Left forelimb (tissue), 1 donor: ENCODE measurements around the gene ARHGAP22.

Experiments
- DNase-seq: peaks from one replicate; pipeline ENCODE4 v3.0.0-alpha.2; 2018; ENCODE audit warnings: low spot score

ARHGAP22 gene

DNA sequence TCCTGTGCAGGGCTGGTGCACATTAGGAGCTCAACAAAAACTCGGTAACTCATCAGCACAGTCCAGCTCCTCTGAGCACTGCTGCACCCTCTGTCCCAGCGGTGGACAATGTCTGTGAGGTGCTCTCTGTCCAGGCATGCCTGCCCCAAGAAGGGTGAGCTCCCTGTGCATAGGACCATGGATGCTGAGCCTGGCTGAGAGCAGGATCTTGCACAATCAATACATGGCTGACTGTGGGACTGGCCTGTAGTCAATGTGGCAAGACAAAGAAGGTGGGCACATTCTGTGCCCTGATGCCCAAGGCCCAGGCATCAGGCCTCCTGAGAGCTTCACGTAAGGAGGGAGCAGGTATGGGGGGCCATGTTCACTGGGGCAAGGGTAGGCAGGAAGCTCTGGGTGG, 17.1 kb downstream of the ARHGAP22 start:
- DNase-seq, result no peak

DNA sequence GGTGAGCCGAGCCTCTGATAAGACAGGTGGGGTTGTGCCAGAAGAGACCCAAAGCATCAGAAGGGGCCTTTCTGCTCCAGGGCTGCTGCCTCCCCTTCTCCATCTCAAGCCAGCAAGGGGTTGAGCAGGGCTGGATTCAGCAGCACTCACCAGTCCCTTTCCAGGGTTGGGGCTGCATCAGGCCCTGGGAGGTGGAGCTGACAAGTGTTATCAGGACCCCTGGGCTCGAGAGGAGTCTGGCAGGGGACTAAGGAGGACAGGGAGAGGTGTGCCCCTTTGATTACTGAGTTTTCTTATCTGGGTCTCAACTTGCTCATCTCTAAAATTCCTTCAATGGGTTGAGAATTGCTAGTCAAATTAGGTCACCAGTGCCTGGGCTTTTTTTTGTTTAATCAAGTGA, 17.8 kb downstream of the ARHGAP22 start:
- no peak for DNase-seq

DNA sequence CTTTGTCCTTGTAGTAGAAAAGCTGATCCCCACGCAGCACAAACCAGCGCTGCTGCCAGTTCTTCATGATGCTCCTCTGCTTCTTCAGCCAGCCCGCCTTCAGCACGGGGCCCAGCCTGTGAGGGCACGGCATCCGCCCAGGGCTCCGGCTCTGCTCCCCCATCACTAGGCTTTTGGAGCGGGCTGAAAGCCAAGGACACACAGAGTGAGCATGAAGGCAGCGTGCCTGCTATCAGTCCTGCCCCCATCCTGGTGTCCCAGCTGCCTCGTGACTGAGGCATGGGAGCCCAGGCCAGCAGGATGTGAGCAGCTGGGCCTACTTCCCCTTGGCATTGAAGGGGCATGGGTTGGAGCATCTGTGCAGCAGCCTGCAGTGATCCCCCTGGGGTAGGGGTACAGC, 21.9 kb downstream of the ARHGAP22 start:
- DNase-seq, result no peak

DNA sequence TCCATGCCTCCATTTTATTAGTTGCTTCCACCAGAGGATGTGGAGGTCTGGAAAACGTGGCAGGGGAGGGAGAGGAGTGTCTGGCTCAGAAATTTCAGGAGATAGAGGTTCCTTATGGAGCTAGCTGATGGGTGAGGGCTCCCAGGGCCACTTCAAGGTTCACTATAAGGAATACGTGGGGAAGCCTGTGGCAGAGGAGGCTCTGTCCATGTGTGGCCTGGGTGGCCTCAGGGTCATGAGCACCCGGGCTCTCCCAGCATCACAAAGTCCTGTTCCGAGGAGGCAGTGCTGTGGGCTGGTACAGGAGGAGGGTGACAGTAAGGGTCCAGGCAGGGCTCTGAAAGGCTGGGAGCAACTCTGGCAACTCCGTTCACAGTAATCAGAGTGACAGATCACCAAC, 24.6 kb downstream of the ARHGAP22 start:
- no peak for DNase-seq

DNA sequence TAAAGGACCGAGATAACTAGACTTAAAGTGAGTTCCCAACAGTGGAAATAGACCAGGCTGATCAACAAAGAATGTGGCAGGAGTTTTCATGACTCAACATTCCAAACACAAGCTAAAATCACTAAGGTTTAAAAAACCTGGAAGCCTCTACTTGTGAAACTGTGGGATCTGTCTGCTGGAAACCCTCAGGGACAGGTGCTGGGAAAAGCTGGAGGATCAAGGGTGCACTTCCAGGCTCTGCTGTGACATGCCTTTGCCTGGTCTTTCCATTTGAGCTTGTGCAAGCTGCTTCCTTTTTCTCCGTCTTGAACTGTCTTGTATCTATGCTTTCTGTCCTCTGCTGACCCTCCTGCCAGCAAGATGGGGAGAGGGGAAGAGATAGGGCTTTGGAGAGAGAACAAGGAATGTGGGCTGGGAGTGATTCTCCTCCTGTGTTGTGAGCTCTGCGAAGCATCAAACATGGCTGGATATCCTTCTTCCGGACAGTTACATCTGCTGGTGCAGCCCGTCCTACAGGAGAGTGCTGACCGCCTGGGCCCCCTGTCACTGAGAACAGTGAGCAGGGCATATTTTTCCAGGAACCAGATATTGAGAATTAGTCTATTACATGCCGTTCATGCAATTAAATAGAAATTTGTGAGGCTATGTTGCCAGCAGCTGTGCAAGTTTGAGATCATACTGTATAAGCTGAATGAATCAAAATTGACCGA, 25.5 kb downstream of the ARHGAP22 start:
- DNase-seq, result no peak

DNA sequence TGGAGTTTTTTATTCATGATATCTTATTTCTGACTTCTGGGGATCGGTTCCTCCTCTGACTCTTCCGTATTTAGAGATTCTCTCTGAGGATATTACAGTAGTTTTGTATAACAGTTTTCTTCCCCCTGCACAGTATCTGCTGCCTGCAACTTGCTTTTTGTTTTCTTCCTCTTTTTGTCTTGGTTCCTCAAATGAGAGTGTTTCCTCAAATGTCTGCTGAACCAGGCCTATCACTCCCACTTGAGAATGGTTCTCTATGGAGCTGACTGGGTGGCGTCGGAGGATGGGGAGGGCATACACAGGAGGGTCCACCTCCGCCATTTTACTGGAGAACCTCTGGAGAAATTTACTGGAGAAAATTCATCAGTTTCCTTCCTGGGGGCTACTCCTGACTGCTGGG, 27.7 kb downstream of the ARHGAP22 start:
- DNase-seq, result no peak

DNA sequence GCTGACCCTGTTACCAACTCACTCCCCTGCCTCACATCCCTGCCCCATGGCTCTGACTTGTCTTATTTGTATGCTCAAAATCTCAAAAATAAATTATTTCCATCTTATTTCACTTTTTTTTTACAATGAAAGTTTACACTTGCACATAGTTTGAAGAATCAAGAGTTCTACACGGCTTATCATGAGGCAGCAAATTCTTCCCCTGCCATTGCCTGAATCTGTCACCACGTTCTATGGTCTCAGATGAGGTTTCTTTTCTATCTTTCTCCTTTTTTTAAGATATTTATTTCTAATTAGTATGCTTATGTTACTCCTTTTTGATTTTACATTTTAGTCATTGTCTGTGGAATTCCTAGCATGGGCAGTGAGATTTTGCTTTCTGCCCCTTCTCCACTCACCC, 28.4 kb downstream of the ARHGAP22 start:
- no peak for DNase-seq

DNA sequence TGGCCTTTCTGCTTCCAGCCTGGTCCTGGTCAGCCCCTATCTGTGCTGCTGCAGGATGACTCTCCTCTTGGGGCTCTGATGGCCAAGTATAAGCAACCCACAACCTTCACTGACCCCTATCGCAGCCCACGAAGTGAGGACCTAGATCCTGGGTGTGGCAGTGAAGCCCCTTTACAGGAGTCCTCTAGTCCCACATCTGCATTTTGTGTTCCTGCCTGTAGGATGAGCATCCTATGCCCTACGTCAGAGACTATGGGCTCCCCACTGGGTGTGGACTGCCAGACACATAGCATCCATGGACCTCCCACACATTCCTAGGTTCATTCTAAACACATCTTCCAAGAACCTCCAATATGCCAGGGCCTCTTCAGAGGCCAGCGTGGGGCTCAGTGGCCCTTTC, 29.0 kb downstream of the ARHGAP22 start:
- no peak for DNase-seq

DNA sequence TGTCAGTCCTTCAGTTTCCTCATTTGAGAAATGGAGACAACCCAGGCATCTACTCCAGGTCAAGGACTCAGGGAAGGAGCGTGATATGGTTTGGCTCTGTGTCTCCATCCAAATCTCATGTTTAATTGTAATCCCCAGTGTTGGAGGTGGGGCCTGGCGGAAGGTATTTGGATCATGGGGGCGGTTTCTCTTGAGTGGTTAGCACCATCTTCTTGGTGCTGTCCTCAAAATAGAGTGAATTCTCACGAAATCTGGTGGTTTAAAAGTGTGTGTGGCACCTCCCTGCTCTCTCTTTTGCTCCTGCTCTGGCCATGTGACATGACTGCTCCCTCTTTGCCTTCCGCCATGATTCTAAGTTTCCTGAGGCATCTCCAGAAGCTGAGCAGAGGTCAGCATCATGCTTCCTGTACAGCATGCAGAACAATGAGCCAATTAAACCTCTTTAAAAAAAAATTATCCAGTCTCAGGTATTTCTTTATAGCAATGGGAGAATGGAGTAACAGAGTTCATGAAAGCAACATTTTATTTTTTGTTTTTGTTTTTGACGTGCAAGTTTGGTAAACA, 30.0 kb downstream of the ARHGAP22 start:
- DNase-seq, result no peak

DNA sequence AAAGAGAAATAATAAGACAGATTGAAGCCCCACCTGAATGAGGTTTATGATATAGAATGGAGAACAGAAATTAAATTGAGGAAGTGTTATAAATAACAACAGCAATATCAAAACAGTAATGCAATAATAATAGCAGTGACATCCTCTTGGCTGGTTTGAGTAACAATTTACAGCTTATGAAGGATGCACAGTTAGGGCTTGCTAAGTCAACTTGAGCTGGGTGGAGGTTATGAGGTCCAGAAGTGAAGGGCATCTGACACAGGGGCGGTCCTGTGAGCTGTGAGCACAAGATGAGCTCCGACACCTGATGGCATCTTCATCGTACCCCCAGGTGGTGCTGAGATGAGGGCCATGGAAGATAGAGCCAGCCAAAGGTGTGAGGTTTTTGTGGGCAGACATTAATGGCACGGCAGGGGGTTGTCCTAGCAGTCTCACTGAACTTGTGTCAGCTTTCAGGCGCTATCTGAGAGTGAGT, 30.5 kb downstream of the ARHGAP22 start:
- DNase-seq, result no peak

DNA sequence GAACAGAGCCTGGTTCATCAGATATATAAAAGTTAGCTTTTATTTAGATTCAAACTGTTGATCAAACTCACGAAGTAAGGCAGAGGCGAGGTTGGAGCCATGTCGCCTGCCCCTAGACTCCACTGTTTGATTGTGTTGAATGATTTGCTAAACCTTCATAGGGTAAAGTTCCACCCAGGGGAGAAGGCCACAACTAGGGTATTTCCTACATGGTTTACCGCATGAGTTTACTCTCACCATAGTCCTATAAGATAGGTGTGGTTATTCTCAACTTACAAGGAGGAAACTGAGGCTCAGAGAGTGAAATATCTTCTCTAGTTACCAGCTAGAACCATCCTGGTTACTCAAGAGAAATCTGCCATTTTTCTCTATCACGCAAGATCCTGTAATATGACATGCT, 31.8 kb downstream of the ARHGAP22 start:
- no peak for DNase-seq

DNA sequence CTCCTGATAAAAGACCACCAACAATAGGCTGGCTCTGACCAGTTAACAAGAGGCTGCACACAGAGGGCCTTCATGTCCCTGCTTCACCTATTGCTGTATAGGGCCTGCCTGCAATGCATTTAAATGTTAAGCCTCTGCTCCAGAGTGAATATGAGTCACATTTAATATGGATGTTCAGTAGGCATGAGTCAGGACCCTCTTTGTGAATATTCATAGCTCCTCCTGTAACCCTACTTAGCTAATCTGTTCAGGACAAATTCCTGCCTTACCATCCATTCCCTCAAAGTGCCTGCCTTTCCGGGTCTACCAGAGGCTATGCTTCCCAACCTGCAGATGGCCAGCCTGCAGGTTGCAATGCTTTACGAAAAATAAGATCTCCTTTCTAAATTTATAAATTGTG, 32.5 kb downstream of the ARHGAP22 start:
- no peak for DNase-seq

DNA sequence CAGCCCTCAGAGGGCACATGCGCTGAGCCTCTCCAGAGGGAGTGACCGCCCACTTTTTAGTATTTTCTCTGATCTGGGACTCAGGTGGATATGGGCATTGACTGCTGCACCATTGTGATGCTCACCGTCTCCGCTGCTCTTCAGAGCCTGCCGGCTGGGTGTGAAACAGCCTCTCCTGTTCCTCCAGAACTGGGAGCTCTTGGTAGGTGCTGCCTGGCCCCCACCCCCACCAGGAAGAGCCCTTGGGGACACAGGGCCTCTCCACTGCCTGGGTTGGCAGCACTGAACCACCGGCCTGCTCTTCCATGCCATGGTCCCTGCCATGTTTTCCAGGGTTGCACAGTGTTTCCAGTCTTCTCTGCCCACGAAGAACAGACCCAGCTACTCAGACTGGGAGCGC, 36.3 kb downstream of the ARHGAP22 start:
- DNase-seq, result no peak

DNA sequence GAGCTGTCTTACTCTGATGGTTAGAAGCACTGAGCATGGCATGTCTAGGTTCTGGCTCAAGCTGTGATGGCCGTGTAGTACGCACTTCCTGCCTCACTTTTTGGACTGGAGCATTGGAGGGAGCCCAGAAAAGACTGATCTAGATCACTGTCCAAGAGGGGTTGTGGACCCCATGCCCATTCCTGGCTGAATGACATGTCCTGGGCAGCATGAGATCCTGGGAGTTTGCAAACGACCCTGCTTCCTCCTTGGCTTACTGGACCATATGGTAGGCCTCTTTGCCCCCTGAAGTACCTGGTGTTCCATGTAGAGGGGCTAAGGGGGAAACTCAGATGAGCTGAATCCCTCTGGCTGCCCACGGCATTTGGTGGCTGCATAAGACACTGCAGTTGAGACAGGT, 36.7 kb downstream of the ARHGAP22 start:
- DNase-seq, result no peak

DNA sequence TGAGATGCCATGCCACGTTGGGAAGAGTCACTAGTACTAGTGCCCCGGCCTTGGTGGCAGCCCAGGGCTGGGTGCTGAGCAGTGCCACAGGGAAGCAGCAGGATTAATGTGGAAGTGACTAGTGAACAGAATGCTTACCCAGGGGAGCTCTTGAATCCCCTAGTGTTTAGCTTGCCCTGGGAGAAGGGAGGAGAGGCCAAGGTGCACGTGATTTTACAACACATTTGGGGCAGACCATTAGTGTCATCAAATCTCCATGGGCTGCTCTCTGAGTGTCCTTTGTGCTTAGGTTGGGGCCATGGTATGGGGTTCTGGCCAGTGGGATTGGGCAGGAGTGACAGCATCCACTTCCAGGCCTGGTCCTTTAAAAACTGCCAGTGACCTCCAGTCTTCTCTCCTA, 37.5 kb downstream of the ARHGAP22 start:
- DNase-seq, result no peak

DNA sequence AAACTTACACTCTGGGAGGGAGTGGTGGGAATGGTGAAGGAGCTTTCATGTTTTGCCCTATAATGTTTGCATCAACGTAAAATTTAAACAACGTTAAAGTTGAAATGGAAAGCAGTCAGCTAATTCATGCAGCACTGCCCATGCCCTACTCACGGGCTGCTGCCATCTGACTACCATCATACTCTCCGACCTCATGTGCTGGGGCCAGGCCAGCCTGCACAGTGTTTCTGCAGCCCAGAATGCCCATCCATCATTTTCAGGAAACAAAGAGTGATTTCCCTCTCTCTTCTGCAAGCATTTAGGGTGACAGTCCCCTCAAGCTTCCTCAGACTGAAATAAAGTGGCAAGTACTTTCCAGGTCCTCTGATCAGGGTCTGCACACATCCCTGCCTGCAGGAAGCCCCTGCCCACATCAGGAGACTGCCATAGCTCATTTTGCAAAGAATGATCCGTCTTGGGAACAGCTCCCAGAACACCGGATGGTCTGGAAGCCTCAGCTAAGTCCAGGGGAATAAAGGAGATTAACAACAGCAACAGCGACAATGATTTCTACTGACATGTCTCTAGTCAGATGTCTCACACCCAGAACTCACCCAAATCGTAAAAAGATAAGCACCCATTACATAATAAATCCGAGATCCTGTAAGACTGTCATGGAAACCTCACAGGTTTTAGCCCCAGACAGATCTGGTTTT, 40.3 kb downstream of the ARHGAP22 start:
- no peak for DNase-seq

DNA sequence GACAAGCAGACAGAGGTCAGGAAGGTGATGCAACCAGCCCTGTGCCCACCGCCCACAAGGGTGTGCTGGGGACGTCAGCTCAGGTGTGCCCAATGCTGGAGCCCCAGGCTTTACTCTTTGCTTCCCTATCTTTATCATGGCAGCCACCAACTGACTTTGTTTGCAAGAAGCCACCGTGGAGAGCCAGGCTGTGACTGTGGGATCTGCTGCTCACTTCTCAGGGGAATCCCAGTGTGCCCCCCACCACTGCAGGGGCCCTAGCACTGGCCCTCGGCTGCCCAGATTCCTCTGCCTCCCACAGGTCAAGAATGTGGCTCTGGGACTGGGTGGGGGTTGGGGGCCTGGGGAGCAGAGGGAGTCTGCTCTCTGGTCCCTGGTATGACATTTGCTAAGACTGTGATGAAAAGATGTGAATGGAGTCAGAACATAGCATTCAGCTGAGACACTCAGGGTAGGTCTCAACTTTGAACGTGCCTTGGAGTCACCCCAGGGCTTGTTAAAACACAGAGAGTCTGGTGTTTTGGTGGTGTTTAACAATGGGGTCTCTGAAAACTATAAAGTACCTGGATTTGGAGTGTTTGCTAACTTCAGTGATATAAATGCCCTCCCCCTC, 47.3 kb downstream of the ARHGAP22 start:
- DNase-seq, result no peak

DNA sequence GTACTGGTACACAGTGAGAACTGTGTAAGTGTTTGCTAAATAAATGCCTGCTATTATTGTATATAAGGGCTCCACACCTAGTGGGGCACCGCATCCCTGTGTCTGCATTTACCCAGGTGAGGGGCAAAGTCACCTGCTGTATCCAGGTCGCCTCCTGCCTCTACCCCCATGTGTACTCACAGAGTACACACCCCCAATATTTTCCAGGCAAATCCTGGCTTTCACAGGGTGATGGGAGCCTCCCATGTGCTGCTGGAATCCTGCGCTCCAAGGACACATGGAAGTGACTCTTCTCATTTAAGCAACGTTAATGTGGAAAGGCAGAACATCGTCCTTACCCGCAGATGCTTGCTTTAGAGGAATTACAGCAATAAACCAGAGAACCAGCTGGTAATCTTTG, 48.2 kb downstream of the ARHGAP22 start:
- no peak for DNase-seq

DNA sequence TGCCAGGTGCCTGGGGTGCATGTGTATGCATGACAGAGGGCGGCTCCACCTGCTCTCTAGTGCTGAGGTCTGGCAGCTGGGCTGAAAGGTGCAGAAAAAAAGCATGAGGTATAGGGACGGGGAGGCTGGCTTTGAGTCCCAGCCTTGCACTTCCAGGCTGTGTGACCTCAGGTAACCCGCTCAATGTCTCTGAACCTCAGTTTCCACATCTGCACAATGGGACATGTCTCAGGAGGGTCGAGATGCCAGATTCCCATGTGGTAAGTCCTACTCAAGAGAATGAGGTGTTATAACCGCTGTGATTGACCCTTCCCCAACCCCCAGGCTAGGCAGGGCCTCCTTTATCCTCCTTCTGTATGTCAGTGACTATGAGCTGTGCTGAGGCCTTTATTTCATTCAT, 48.8 kb downstream of the ARHGAP22 start:
- no peak for DNase-seq

DNA sequence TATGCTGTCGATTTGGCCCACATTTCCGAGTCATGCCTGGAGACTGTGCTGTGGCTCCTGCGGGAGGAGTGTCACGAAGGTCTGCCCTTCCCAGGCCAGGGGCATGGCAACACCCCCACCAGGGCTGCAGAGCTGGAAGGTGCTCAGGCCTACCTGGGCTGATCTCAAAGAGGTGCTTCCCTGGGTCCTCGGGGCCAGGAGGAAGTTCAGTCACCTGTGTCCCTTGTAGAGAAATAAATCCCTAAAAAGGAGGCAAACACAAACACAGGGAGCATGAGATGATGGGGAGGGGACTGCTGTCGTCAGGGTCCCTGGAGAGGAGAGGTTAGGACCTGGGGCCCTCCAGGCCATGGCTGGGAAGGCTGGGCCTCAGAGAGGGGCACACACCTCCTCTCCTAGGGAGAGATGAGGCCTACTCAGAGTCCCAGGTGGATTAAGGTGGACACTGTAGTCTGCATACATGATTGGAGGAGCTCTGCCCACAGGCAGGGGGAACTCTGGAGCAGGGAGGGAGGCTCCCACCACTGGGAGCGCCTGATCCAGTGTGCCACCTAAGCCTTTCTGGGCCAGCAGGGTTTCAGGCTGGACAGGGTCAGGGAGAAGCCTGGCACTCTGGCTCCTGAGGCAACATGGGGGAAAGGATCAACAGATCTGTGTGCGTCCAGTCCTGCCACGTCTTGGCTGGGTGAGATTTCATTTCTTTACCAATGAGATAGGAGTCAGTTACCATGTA, 49.4 kb downstream of the ARHGAP22 start:
- DNase-seq, result no peak

DNA sequence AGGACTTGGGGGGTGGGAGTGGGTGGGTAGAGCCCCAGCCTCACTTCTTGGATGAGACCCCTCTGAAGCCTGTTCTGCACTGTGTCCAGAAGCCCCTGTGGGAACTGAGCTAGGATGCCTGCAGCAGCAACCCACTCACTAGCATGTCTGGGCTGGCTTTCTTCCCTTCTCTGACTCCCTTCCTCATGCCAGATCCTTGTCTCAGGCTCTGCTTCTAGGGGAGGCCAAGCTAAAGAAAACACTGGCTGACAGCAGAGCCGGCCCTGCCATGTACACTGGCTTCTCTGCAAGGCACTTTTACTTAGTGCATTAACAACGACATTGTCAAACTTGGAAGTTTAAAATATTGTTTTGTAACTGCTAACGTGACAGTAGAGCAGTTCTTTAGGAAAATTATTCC, 50.2 kb downstream of the ARHGAP22 start:
- DNase-seq, result no peak

DNA sequence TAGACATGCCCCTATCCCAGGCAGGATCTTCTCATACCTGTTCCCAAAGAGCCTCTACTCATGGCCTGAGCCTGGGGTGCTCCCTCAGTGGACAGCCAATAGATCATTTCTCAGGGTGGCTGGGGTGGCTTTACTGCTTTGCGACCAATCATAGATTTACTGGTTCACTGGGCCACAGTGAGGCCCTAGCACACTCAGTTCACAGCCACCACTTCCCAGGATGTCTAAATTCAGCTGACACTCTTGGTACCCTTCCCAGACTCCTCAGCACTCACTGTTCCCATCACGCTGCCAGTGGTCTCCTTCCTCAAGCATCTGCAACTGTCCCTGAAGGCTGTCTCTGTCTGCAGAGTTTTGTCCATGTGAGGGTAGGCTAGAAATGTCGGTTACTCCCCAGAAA, 50.6 kb downstream of the ARHGAP22 start:
- DNase-seq, result no peak
